SK-N-MC (cell line): ENCODE results near the gene SKIC2.
"Not testable (repeated sequence)": the region's sequence is repeated elsewhere in the genome, so short reads cannot be mapped to it uniquely, and the experiment has no call there.

Experiments used
- DNase-seq: peaks from one replicate; pipeline ENCODE4 v3.0.0-alpha.2; 2011; ENCODE audit warnings: low read depth, low spot score
- H3K27ac ChIP-seq: fragments of 200-600 bp; sonication (generic); 2 replicates; pipeline ENCODE4 v1.5.1; 2016; ENCODE audit warnings: mixed run types
- H3K36me3 ChIP-seq: fragments of 200-600 bp; sonication (generic); 2 replicates; pipeline ENCODE4 v1.6.1; 2017; ENCODE audit warnings: antibody characterized with exemption, low read length, mixed read lengths; ENCODE audit not compliant: insufficient read depth
- H3K4me3 ChIP-seq: fragments of 200-600 bp; sonication (generic); 2 replicates; pipeline ENCODE4 v1.5.1; 2016
- H3K9ac ChIP-seq: fragments of 200-600 bp; sonication (generic); 2 replicates; pipeline ENCODE4 v1.8.0; 2017; ENCODE audit warnings: mixed run types, mixed read lengths; ENCODE audit not compliant: insufficient read length
- H3K9me3 ChIP-seq: fragments of 200-600 bp; sonication (generic); 2 replicates; pipeline ENCODE4 v1.6.1; 2017; ENCODE audit warnings: low read depth, mild to moderate bottlenecking, antibody characterized with exemption, low read length, moderate library complexity, mixed read lengths
- EZH2 ChIP-seq: fragments of 200-600 bp; sonication (generic); IDR thresholded peaks from one replicate; pipeline ENCODE4 v1.6.1; 2017; ENCODE audit warnings: antibody characterized with exemption
- FOXP2 ChIP-seq: optimal IDR thresholded peaks from 2 replicates; pipeline ENCODE3; 2011; ENCODE audit warnings: mild to moderate bottlenecking, moderate library complexity; ENCODE audit not compliant: insufficient read depth; ENCODE audit errors: extremely low read length, control extremely low read depth
- POLR2AphosphoS5 ChIP-seq: IDR thresholded peaks from 2 replicates; pipeline ENCODE4 v1.6.1; 2012; ENCODE audit warnings: mild to moderate bottlenecking, low read depth, low read length, borderline replicate concordance

SKIC2 gene

DNA sequence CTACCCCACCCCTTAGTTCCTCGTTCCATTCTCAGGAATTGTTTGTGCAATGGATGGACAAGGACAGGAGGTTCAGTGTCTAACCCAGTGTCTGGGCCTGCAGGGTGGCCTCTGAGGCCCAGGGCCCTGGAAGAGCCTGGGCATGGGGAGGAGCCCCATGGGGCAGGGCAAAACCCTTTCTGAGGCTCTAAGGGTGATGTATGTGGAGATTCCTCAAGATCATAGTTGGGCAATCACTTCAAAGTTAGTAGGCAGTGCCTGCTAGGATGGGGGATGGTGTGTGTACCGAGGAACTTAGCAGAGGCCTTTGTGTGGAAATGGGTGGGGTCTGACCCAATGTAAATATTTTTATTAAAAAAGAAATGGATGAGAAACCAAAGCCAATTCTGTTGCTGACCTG is 38.2 kb upstream of the SKIC2 start:
- Histone ChIP-seq H3K27ac (no peak overlapping the region), H3K9ac (no peak overlapping the region), H3K4me3 (no peak overlapping the region), H3K9me3 (no peaks in the 10 kb centered on the region), H3K36me3 (no peaks in the 10 kb centered on the region)
- no peak for DNase-seq
- no peak for TF ChIP-seq POLR2AphosphoS5

DNA sequence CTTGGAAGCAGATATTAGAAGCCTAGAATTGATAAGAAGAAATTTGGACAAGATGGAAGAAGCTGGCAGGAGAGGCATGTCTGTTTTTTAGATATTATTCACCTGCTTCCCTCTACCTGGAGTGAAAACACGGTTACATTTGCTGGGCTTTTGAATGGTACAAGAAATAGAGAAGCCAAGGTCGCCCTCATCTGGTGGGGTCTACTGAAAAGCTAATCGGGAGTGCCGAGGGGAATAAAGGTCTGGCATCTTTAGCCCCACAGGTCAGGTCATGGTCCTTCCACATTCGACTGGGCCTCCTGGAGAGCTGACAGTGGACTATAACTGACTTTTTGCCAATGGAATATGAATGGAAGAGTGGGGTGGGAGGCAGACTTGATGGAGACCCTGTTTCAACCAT is 36.0 kb upstream of the SKIC2 start:
- H3K36me3 ChIP-seq, result no peaks in the 10 kb centered on the region
- no peak overlapping the region for H3K9ac ChIP-seq
- DNase-seq, result no peak
- H3K4me3 ChIP-seq, result no peak overlapping the region
- TF ChIP-seq FOXP2 (no peak), EZH2 (no peak), POLR2AphosphoS5 (no peak)
- H3K9me3 ChIP-seq, result no peaks in the 10 kb centered on the region
- H3K27ac ChIP-seq, result no peak overlapping the region

DNA sequence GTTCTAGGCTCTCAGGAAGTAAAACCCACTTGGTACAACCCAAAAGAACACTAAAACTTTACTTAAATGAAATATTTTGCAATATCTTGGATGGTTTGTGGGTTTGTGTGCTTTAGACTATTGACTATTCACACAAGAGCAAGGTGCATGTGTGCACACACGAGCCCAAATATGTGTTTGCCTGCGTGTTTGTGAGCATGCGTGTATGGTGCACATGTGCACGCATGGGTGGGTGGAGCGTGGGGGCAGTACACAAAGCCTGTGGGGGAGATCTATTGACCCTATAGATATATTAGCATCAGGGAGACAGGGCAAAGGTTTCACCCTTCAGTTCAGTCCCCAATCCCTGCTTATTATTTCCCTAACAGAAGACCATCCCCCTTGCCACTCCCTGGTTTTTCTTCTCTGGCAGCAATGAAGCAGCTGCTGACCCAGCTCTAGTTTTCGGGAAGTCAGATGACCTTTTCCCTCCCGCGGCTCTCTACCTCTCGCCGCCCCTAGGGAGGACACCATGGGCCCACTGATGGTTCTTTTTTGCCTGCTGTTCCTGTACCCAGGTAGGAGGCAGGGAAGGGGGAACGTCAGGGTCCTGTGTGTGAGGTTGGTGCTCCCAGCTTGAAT is 31.6 kb upstream of the SKIC2 start, which contains the start of gene C2:
Gene C2, plus strand, starts transcription at position 476 of the 621 bp plus-strand sequence. Its CDS starts 36 bp downstream, at position 512.
- Histone ChIP-seq H3K36me3 (no peaks in the 10 kb centered on the region), H3K27ac (no peak within 1 kb of the TSS), H3K9ac (no peak within 1 kb of the TSS), H3K4me3 (no peak within 1 kb of the TSS), H3K9me3 (no peaks in the 10 kb centered on the region)
- no peak for DNase-seq
- TF ChIP-seq FOXP2 (no peak), POLR2AphosphoS5 (no peak), EZH2 (no peak)

DNA sequence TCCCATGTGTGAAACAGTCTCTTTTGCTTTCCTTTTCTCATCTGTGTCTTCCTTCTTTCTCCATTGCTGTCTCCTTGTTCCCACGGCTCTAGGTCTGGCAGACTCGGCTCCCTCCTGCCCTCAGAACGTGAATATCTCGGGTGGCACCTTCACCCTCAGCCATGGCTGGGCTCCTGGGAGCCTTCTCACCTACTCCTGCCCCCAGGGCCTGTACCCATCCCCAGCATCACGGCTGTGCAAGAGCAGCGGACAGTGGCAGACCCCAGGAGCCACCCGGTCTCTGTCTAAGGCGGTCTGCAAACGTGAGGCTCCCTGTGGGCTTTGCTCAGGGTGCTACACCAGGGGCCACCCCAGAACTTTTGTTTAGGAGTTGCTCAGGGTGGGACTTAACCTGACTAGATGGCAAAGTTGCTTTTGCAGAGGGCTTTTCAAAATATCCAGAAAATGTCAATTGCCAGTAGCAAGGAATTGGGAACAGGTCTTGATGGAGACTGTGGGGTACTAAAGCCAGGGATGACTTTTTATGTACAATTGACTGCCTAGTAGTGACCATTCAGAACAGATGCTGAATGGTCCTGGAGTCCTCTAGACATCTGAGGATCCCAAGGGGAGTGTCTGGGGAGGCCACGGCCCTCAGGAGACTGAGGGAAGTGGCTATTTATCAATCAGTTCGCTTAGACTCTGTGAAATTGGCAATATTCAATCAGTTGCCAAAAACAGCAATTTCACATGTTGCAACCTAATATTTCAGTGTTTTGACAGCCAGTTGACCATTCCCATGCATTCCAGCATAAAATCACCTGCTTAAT is 30.9 kb upstream of the SKIC2 start:
- no peak for TF ChIP-seq POLR2AphosphoS5
- no peak for TF ChIP-seq FOXP2
- TF ChIP-seq EZH2, result no peak
- Histone ChIP-seq H3K27ac (no peak overlapping the region), H3K4me3 (no peak overlapping the region), H3K9ac (no peak overlapping the region), H3K9me3 (no peaks in the 10 kb centered on the region), H3K36me3 (no peaks in the 10 kb centered on the region)
- no peak for DNase-seq

DNA sequence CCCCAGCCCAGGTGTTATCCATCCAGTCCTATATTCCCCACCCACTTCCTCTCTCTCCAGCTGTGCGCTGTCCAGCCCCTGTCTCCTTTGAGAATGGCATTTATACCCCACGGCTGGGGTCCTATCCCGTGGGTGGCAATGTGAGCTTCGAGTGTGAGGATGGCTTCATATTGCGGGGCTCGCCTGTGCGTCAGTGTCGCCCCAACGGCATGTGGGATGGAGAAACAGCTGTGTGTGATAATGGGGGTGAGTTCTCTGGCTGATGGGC is 30.4 kb upstream of the SKIC2 start:
- Histone ChIP-seq H3K4me3 (no peak overlapping the region), H3K9me3 (no peaks in the 10 kb centered on the region), H3K36me3 (no peaks in the 10 kb centered on the region), H3K27ac (no peak overlapping the region), H3K9ac (no peak overlapping the region)
- DNase-seq, result no peak
- TF ChIP-seq FOXP2, result no peak
- no peak for TF ChIP-seq POLR2AphosphoS5
- no peak for TF ChIP-seq EZH2

DNA sequence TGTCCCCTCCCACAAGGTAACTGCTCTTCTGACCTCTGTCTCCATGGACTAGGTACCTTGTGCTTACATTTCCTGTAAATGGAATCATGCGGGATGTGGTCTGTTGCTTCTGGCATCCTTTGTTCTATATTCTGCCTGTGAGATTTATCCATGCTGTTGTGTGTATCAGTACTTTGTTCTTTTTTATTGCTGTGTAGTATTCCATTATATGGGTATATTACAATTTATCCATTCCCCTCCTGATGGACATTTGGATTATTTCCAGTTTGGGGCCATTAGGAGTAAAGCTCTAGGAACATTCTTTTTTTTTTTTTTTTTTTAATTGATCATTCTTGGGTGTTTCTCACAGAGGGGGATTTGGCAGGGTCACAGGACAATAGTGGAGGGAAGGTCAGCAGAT is 28.0 kb upstream of the SKIC2 start:
- no peak overlapping the region for H3K9ac ChIP-seq
- H3K36me3 ChIP-seq, result no peaks in the 10 kb centered on the region
- H3K4me3 ChIP-seq, result no peak overlapping the region
- no peak overlapping the region for H3K27ac ChIP-seq
- TF ChIP-seq FOXP2 (no peak), EZH2 (no peak), POLR2AphosphoS5 (no peak)
- no peak for DNase-seq
- H3K9me3 ChIP-seq, result no peaks in the 10 kb centered on the region

DNA sequence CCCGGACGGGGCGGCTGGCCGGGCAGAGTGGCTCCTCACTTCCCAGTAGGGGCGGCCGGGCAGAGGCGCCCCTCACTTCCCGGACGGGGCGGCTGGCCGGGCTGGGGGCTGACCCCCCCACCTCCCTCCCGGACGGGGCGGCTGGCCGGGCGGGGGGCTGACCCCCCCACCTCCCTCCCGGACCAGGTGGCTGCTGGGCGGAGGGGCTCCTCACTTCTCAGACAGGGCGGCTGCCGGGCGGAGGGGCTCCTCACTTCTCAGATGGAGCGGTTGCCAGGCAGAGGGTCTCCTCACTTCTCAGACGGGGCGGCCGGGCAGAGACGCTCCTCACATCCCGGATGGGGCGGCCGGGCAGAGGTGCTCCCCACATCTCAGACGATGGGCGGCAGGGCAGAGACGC is 26.8 kb upstream of the SKIC2 start:
- not testable (repeated sequence) for H3K9me3 ChIP-seq, H3K9ac ChIP-seq, H3K36me3 ChIP-seq, H3K27ac ChIP-seq, H3K4me3 ChIP-seq, DNase-seq

DNA sequence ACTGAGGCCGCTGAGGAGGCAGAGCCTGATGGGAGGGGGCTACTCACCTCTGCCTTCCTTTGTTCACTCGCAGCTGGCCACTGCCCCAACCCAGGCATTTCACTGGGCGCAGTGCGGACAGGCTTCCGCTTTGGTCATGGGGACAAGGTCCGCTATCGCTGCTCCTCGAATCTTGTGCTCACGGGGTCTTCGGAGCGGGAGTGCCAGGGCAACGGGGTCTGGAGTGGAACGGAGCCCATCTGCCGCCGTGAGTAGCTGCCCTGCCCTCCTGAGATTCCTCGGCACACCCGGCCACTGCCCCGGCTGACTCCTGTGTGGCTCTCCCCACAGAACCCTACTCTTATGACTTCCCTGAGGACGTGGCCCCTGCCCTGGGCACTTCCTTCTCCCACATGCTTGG is 25.4 kb upstream of the SKIC2 start:
- Histone ChIP-seq H3K36me3 (no peaks in the 10 kb centered on the region), H3K27ac (no peak overlapping the region), H3K9me3 (no peaks in the 10 kb centered on the region), H3K4me3 (no peak overlapping the region), H3K9ac (no peak overlapping the region)
- TF ChIP-seq FOXP2, result no peak
- TF ChIP-seq EZH2, result no peak
- TF ChIP-seq POLR2AphosphoS5, result no peak
- no peak for DNase-seq

DNA sequence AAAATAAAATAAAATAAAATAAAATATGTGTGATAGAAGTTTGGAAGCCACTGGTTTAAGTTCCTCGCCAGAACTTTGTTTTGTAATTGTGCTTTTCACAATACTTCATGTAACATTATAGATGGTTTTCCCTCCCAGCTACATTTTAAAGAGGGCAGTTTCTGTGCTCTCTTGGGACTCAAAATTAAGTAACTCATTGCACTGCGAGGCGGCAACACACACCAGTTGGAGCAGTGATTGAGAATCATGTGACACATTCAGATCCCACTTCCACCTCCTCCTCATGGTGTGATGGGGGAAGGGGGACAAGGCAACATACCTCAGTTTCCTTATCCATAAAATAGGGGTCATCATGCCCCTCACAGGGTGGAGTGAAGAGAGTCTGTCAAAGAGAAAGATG is 24.0 kb upstream of the SKIC2 start:
- TF ChIP-seq POLR2AphosphoS5, result no peak
- TF ChIP-seq EZH2, result no peak
- no peak for TF ChIP-seq FOXP2
- DNase-seq, result no peak
- H3K27ac ChIP-seq, result no peak overlapping the region
- no peaks in the 10 kb centered on the region for H3K36me3 ChIP-seq
- H3K9ac ChIP-seq, result no peak overlapping the region
- H3K9me3 ChIP-seq, result no peaks in the 10 kb centered on the region
- H3K4me3 ChIP-seq, result no peak overlapping the region
